ENCODE measurements around the gene ANKHD1.

- TF ChIP-seq FOXA1 (IDR thresholded peaks at IDR 0.05): no peak
- TF ChIP-seq NFRKB (IDR thresholded peaks at IDR 0.05): no peak
- no peak for TF ChIP-seq PKNOX1 (IDR thresholded peaks at IDR 0.05)
- TF ChIP-seq SUZ12 (IDR thresholded peaks at IDR 0.05): no peak
Observed at GRCh38 chr5:140573683-140574082, 172.1 kb downstream of the ANKHD1 start.
